ENCODE measurements around the gene JMJD8. TPM values are rescaled to one million over a fixed set of nuclear protein-coding genes. Genes with fewer than 3 reads are reported as not detected.

Gene JMJD8
- total and polyA plus RNA-seq, 9 of the 15 experiments (the other 6 are each of a cell fraction or from before 2014, with no cell fraction given), result 1.2 to 50.6 (median 29.3) TPM

GRCh38 chr16:695355-696089, 11.4 kb upstream of the JMJD8 start (continued):
- TF ChIP-seq, protein P1, sequence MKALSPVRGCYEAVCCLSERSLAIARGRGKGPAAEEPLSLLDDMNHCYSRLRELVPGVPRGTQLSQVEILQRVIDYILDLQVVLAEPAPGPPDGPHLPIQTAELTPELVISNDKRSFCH (CRISPR knock-in tag; IDR thresholded peaks at IDR 0.05), result no peak
- TF ChIP-seq, protein P1 (tag; IDR thresholded peaks at IDR 0.05), result peak; percentile 80; the same call in 1 of the 2 replicates
- TF ChIP-seq, protein P2, sequence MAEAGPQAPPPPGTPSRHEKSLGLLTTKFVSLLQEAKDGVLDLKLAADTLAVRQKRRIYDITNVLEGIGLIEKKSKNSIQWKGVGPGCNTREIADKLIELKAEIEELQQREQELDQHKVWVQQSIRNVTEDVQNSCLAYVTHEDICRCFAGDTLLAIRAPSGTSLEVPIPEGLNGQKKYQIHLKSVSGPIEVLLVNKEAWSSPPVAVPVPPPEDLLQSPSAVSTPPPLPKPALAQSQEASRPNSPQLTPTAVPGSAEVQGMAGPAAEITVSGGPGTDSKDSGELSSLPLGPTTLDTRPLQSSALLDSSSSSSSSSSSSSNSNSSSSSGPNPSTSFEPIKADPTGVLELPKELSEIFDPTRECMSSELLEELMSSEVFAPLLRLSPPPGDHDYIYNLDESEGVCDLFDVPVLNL (CRISPR knock-in tag; IDR thresholded peaks at IDR 0.05; ENCODE audit: low read depth), result peak; percentile 50; the same call in 1 of the 2 replicates
- TF ChIP-seq ZNF561 (CRISPR knock-in tag; conservative IDR thresholded peaks at IDR 0.05) (no peak), ZNF696 (CRISPR knock-in tag; conservative IDR thresholded peaks at IDR 0.05) (no peak), CXXC5 (CRISPR knock-in tag; IDR thresholded peaks at IDR 0.05) (peak; percentile 70), ZNF431 (CRISPR knock-in tag; IDR thresholded peaks at IDR 0.05) (peak; percentile 86), LEF1 (IDR thresholded peaks at IDR 0.05) (no peak), FOSL1 (tag; conservative IDR thresholded peaks at IDR 0.05) (no peak), JUN (IDR thresholded peaks at IDR 0.05; ENCODE audit: borderline replicate concordance, low read depth, low read length) (no peak), JUN (CRISPR knock-in tag; IDR thresholded peaks at IDR 0.05; ENCODE audit: borderline replicate concordance) (peak; percentile 92), TFE3 (CRISPR knock-in tag; IDR thresholded peaks at IDR 0.05) (peak; percentile 12; the same call in 1 of the 2 replicates), WHSC1 (IDR thresholded peaks at IDR 0.05; ENCODE audit: low read length) (no peak), MIER1 (IDR thresholded peaks at IDR 0.05; ENCODE audit: low read depth) (0 out of 2 replicates have a peak, but pooled peaks have one; percentile 24)
- TF ChIP-seq, protein P3, sequence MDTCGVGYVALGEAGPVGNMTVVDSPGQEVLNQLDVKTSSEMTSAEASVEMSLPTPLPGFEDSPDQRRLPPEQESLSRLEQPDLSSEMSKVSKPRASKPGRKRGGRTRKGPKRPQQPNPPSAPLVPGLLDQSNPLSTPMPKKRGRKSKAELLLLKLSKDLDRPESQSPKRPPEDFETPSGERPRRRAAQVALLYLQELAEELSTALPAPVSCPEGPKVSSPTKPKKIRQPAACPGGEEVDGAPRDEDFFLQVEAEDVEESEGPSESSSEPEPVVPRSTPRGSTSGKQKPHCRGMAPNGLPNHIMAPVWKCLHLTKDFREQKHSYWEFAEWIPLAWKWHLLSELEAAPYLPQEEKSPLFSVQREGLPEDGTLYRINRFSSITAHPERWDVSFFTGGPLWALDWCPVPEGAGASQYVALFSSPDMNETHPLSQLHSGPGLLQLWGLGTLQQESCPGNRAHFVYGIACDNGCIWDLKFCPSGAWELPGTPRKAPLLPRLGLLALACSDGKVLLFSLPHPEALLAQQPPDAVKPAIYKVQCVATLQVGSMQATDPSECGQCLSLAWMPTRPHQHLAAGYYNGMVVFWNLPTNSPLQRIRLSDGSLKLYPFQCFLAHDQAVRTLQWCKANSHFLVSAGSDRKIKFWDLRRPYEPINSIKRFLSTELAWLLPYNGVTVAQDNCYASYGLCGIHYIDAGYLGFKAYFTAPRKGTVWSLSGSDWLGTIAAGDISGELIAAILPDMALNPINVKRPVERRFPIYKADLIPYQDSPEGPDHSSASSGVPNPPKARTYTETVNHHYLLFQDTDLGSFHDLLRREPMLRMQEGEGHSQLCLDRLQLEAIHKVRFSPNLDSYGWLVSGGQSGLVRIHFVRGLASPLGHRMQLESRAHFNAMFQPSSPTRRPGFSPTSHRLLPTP (IDR thresholded peaks at IDR 0.05; ENCODE audit: borderline replicate concordance, extremely low read depth, insufficient read length), result no peak
- TF ChIP-seq, protein P4, sequence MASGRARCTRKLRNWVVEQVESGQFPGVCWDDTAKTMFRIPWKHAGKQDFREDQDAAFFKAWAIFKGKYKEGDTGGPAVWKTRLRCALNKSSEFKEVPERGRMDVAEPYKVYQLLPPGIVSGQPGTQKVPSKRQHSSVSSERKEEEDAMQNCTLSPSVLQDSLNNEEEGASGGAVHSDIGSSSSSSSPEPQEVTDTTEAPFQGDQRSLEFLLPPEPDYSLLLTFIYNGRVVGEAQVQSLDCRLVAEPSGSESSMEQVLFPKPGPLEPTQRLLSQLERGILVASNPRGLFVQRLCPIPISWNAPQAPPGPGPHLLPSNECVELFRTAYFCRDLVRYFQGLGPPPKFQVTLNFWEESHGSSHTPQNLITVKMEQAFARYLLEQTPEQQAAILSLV (tag; IDR thresholded peaks at IDR 0.05), result no peak
- TF ChIP-seq, protein P5, sequence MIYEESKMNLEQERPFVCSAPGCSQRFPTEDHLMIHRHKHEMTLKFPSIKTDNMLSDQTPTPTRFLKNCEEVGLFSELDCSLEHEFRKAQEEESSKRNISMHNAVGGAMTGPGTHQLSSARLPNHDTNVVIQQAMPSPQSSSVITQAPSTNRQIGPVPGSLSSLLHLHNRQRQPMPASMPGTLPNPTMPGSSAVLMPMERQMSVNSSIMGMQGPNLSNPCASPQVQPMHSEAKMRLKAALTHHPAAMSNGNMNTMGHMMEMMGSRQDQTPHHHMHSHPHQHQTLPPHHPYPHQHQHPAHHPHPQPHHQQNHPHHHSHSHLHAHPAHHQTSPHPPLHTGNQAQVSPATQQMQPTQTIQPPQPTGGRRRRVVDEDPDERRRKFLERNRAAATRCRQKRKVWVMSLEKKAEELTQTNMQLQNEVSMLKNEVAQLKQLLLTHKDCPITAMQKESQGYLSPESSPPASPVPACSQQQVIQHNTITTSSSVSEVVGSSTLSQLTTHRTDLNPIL (CRISPR knock-in tag; IDR thresholded peaks at IDR 0.05), result no peak

Data from K562 (cell line).